ENCODE measurements around the gene KDM1A.

The KDM1A gene

GRCh38 chr1:23083714-23084480 is 64.6 kb downstream of the KDM1A start:
- TF ChIP-seq CTCF (IDR thresholded peaks at IDR 0.05; ENCODE audit: insufficient read depth, low read length, poor library complexity, severe bottlenecking) = no peak
- no peaks in the 10 kb centered on the region for H3K27me3 ChIP-seq (replicated peaks; ENCODE audit: control insufficient read depth, insufficient read depth, low read length)
- no peak overlapping the region for H3K4me3 ChIP-seq (replicated peaks; ENCODE audit: low read depth, low read length)
- H3K36me3 ChIP-seq (ENCODE audit: control insufficient read depth, insufficient read depth, low read length) = peaks cover 26% of the 10 kb centered on the region
- no peak for DNase-seq (ENCODE audit: extremely low read depth, insufficient read length)

- H3K36me3 ChIP-seq (ENCODE audit: control insufficient read depth, insufficient read depth, low read length) = peaks cover 22% of the 10 kb centered on the region
- H3K27me3 ChIP-seq (replicated peaks; ENCODE audit: control insufficient read depth, insufficient read depth, low read length) = no peaks in the 10 kb centered on the region
Observed at GRCh38 chr1:23084880-23085279, 65.6 kb downstream of the KDM1A start.

GRCh38 chr1:23085696-23086095 is 66.4 kb downstream of the KDM1A start:
- no peak overlapping the region for H3K4me3 ChIP-seq (replicated peaks; ENCODE audit: low read depth, low read length)
- no peaks in the 10 kb centered on the region for H3K27me3 ChIP-seq (replicated peaks; ENCODE audit: control insufficient read depth, insufficient read depth, low read length)
- H3K36me3 ChIP-seq (ENCODE audit: control insufficient read depth, insufficient read depth, low read length) = peaks cover 18% of the 10 kb centered on the region
- TF ChIP-seq CTCF (IDR thresholded peaks at IDR 0.05; ENCODE audit: insufficient read depth, low read length, poor library complexity, severe bottlenecking) = no peak
- DNase-seq (ENCODE audit: extremely low read depth, insufficient read length) = no peak

More at GRCh38 chr1:23084880-23085279, 65.6 kb downstream of the KDM1A start:
- no peak overlapping the region for H3K4me3 ChIP-seq (replicated peaks; ENCODE audit: low read depth, low read length)
- TF ChIP-seq CTCF (IDR thresholded peaks at IDR 0.05; ENCODE audit: insufficient read depth, low read length, poor library complexity, severe bottlenecking) = no peak
- DNase-seq (ENCODE audit: extremely low read depth, insufficient read length) = no peak

GRCh38 chr1:23088027-23088426 is 68.8 kb downstream of the KDM1A start:
- DNase-seq (ENCODE audit: extremely low read depth, insufficient read length) = no peak
- no peaks in the 10 kb centered on the region for H3K27me3 ChIP-seq (replicated peaks; ENCODE audit: control insufficient read depth, insufficient read depth, low read length)
- H3K4me3 ChIP-seq (replicated peaks; ENCODE audit: low read depth, low read length) = no peak overlapping the region
- peaks cover 26% of the 10 kb centered on the region for H3K36me3 ChIP-seq (ENCODE audit: control insufficient read depth, insufficient read depth, low read length)
- no peak for TF ChIP-seq CTCF (IDR thresholded peaks at IDR 0.05; ENCODE audit: insufficient read depth, low read length, poor library complexity, severe bottlenecking)

- no peak for DNase-seq (ENCODE audit: extremely low read depth, insufficient read length)
- no peak overlapping the region for H3K4me3 ChIP-seq (replicated peaks; ENCODE audit: low read depth, low read length)
- TF ChIP-seq CTCF (IDR thresholded peaks at IDR 0.05; ENCODE audit: insufficient read depth, low read length, poor library complexity, severe bottlenecking) = no peak
- no peaks in the 10 kb centered on the region for H3K27me3 ChIP-seq (replicated peaks; ENCODE audit: control insufficient read depth, insufficient read depth, low read length)
- H3K36me3 ChIP-seq (ENCODE audit: control insufficient read depth, insufficient read depth, low read length) = peaks cover 19% of the 10 kb centered on the region
Observed at GRCh38 chr1:23090056-23090455, 70.8 kb downstream of the KDM1A start.

Measured in GM06990 (cell line).